ENCODE measurements around the gene LTBR.

Gene LTBR

DNA sequence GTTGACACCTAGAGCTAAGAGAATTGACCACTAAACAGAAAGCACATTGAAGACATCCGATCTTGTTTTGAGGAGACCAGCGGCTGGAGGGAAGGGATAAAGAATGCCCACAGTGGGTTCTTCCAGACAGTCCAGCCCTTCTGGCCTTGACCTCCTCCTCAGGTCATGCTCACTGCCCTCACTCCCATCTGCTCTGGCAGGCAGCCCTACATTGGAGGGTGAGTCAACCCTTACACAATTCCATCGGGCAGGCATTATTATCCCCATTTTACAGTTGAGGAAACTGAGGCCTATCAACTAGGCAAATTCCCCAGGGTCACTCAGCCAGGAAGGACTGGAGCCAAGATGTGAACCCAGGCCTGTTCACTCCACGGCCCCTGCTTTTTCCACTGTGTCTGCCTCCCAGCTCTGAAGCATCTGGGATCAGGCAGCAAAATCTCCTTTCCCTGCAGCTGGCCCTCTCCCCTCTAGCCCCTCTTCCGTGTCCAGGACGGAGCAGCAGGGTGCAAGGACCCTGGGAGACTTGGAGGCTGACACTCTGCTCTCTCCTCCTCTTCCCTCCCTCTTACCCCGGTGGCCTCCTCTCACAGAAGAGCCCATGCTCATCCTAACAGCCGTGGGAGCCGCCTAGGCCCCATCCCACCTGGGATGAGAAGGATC lies 13.9 kb upstream of the LTBR start:
- H3K27ac ChIP-seq (ENCODE audit: insufficient read depth, low read depth, low read length, poor library complexity, severe bottlenecking) = no peak overlapping the region
- no peaks in the 10 kb centered on the region for H3K36me3 ChIP-seq (ENCODE audit: control insufficient read depth, insufficient read depth, low read length)
- H3K4me3 ChIP-seq (ENCODE audit: insufficient read depth, low read depth, low read length) = no peak overlapping the region
- H3K9me3 ChIP-seq (ENCODE audit: control insufficient read depth, low read length) = no peaks in the 10 kb centered on the region
- H3K27me3 ChIP-seq (ENCODE audit: control insufficient read depth, insufficient read depth, low read length, poor library complexity, severe bottlenecking) = peaks cover 14% of the 10 kb centered on the region
- 81% methylated on average over 9 of the region's 9 CpGs for WGBS, 2 experiments
- H3K4me1 ChIP-seq (ENCODE audit: control insufficient read depth, insufficient read depth, low read length) = peaks cover 33% of the 10 kb centered on the region

DNA sequence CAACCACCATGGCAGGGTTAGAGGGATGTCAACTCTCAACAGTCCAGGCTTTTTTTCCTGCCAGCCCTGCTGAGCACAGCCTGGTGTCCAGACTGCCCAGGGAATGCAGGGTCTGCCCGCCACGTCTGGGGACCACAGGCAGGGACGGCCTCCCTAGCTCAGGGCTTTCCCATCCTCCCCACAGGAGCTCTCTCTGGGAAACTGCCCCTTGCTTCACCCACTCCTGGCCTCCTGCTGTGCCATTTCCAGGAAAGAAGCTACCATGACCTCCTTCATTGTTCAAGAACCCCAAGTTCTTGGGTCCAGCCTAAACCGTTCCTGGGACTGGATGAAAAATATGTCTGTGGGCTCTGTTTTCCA lies 13.4 kb upstream of the LTBR start:
- 68 to 79% methylated on average over 4 of the region's 4 CpGs for WGBS, 2 experiments
- Histone ChIP-seq H3K4me1 (ENCODE audit: control insufficient read depth, insufficient read depth, low read length) (peaks cover 38% of the 10 kb centered on the region), H3K9me3 (ENCODE audit: control insufficient read depth, low read length) (no peaks in the 10 kb centered on the region), H3K4me3 (ENCODE audit: insufficient read depth, low read depth, low read length) (no peak overlapping the region), H3K27ac (ENCODE audit: insufficient read depth, low read depth, low read length, poor library complexity, severe bottlenecking) (no peak overlapping the region), H3K36me3 (ENCODE audit: control insufficient read depth, insufficient read depth, low read length) (no peaks in the 10 kb centered on the region), H3K27me3 (ENCODE audit: control insufficient read depth, insufficient read depth, low read length, poor library complexity, severe bottlenecking) (peaks cover 20% of the 10 kb centered on the region)

DNA sequence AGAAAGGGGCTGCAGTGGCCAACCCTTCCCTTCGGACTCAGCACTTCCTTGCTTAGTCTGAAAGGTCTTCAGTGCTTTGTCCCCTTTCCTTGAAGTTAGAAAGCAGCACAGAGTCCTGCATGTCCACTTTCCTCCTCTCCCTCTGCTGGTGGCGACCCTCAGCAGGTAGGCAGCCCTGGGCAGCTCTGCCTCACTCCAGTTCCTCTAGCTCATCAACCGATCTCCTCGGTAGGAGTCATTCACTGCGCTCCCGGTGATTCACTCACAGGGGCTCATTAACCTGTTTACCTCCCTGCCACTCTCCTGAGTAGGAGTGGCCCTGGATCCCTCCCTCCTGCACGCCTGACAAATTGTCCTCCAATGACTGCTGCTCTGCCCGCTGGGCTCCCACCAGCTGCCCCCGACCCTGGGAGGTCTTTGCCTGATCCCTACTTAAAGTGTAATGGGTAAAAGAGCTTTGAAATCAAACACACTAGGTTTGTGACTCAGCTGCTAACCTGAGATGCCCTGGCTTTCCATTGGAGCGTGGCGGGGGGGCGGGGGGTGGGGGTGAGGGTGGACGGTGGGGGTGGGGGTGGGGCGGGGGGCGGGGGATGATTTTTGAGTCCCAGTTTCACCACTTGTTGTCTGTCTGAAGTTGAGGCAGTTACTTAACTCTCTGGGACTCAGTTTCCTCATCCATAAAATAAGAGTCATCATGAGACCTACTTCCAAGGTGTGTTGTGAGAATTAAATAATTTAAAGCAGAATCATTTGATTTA lies 12.8 kb upstream of the LTBR start:
- 5 to 6% methylated on average over 9 of the region's 15 CpGs for WGBS, 2 experiments

DNA sequence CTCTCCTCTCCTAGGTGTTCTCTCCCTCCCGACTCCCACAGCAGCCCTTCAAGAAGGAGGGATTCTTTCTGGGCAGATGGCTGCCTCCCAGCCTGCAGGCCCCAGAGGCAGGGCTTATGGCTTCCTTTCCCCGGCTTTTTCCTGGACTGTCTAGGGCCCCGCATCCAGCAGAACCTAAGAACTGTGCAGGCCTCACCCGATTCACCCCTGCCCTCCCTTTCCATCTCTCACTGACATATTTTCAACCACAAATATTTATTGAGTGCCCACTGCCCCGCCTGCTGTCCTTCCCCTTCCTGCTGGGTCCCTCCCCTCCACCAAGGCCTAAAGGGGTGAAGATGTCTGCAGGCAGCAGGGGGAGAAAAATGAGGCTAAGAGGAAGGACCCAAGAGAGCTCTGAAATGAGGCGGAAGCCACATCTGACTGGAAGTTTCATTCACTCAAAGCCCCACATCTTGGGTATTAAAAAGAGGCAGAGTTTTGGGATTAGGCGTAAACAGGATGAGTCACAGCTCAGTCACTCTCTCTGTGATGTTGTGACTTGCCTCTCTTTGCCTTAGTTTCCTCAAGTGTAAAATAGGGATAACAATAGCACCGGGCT lies 11.5 kb upstream of the LTBR start:
- WGBS, 2 experiments = 37 to 39% methylated on average over 7 to 8 of the region's 8 CpGs
- Histone ChIP-seq H3K27ac (ENCODE audit: insufficient read depth, low read depth, low read length, poor library complexity, severe bottlenecking) (no peak overlapping the region), H3K27me3 (ENCODE audit: control insufficient read depth, insufficient read depth, low read length, poor library complexity, severe bottlenecking) (peaks cover 29% of the 10 kb centered on the region), H3K36me3 (ENCODE audit: control insufficient read depth, insufficient read depth, low read length) (no peaks in the 10 kb centered on the region), H3K4me1 (ENCODE audit: control insufficient read depth, insufficient read depth, low read length) (peaks cover 55% of the 10 kb centered on the region), H3K9me3 (ENCODE audit: control insufficient read depth, low read length) (no peaks in the 10 kb centered on the region), H3K4me3 (ENCODE audit: insufficient read depth, low read depth, low read length) (no peak overlapping the region)

More for the DNA sequence above, 12.8 kb upstream of the LTBR start:
- no peaks in the 10 kb centered on the region for H3K36me3 ChIP-seq (ENCODE audit: control insufficient read depth, insufficient read depth, low read length)
- H3K27ac ChIP-seq (ENCODE audit: insufficient read depth, low read depth, low read length, poor library complexity, severe bottlenecking) = peak overlapping the region; percentile 40
- H3K4me1 ChIP-seq (ENCODE audit: control insufficient read depth, insufficient read depth, low read length) = peaks cover 45% of the 10 kb centered on the region
- H3K4me3 ChIP-seq (ENCODE audit: insufficient read depth, low read depth, low read length) = no peak overlapping the region
- H3K27me3 ChIP-seq (ENCODE audit: control insufficient read depth, insufficient read depth, low read length, poor library complexity, severe bottlenecking) = peaks cover 26% of the 10 kb centered on the region
- no peaks in the 10 kb centered on the region for H3K9me3 ChIP-seq (ENCODE audit: control insufficient read depth, low read length)

DNA sequence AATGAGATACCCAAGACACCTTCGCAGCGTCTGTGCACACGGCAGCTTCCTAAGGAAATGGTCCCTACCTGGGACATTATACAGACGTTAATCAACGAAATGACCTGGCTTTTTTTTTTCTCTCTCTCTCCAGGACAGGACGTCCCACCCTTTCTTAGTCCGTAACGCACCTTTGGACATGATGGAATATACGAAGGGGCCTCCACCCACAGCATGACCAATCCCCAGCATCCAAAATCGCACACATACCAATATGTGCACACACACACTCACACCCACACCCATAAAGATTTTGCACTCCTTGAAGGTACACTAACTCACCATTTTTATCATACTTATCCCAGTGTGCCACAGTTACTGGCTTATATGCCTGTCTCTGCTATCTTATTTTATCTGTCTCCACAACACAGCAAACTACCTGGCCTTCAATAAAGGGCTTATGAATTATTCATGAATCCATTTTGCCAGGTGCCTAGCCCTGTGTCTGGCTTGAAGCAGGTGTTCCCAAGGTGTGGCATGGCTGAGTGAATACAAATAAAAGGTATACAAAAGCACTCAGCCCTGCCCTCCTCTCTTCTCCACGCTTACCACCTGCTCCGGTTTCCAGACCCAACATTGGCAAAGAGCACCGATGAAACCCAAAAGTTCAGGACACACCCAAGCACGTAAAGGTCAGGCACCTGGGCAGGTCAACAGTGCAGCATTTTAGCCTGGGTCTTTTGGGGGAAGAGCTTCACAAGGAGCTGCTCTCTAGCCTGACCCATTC lies 10.8 kb upstream of the LTBR start:
- H3K4me1 ChIP-seq (ENCODE audit: control insufficient read depth, insufficient read depth, low read length) = peaks cover 55% of the 10 kb centered on the region

DNA sequence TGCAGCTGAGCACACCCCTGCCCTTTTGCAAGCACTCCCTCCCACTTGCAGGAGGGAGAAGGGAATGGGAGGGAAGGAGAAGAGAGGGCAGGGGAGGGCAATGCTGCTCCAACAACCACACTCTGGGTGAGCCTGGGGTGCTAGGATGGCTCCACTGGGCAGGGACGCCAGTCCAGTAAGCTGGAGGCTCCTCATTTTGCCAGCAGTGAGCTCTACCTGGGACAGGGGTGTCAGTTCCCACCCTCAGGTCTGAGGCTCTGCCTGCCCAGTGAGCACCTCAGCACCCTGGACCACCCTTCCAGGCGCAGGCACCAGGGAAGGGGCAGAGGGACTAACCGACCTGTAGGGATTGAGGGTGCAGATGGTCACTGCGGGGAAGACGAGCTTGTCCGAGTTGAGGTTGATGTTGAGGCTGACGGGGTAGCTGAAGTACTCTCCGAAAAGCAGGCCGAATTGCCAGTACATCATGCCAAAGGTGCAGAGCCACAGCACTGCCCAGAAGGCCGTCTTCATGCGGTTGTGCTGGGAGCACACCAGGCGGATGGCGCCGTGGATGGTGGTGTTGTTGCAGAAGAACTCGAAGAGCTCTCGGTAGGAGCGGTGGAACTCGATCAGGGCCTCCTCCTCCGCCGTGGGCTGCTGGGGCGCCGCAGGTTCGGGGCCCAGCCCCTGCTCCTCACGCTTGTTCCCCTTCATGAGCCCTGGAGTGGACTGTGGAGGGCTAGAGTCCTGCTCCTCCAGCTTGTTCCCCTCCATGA lies 9.8 kb upstream of the LTBR start:
- H3K9me3 ChIP-seq (ENCODE audit: control insufficient read depth, low read length) = no peaks in the 10 kb centered on the region
- H3K4me3 ChIP-seq (ENCODE audit: insufficient read depth, low read depth, low read length) = no peak overlapping the region
- WGBS, 2 experiments = 68 to 73% methylated on average over 24 of the region's 24 CpGs
- no peaks in the 10 kb centered on the region for H3K36me3 ChIP-seq (ENCODE audit: control insufficient read depth, insufficient read depth, low read length)
- H3K27ac ChIP-seq (ENCODE audit: insufficient read depth, low read depth, low read length, poor library complexity, severe bottlenecking) = no peak overlapping the region
- H3K27me3 ChIP-seq (ENCODE audit: control insufficient read depth, insufficient read depth, low read length, poor library complexity, severe bottlenecking) = peaks cover 29% of the 10 kb centered on the region
- H3K4me1 ChIP-seq (ENCODE audit: control insufficient read depth, insufficient read depth, low read length) = peaks cover 55% of the 10 kb centered on the region

More for the DNA sequence above, 10.8 kb upstream of the LTBR start:
- Histone ChIP-seq H3K4me3 (ENCODE audit: insufficient read depth, low read depth, low read length) (no peak overlapping the region), H3K36me3 (ENCODE audit: control insufficient read depth, insufficient read depth, low read length) (no peaks in the 10 kb centered on the region), H3K27me3 (ENCODE audit: control insufficient read depth, insufficient read depth, low read length, poor library complexity, severe bottlenecking) (peaks cover 29% of the 10 kb centered on the region), H3K27ac (ENCODE audit: insufficient read depth, low read depth, low read length, poor library complexity, severe bottlenecking) (no peak overlapping the region), H3K9me3 (ENCODE audit: control insufficient read depth, low read length) (no peaks in the 10 kb centered on the region)
- WGBS, 2 experiments = 41 to 49% methylated on average over 14 of the region's 14 CpGs

DNA sequence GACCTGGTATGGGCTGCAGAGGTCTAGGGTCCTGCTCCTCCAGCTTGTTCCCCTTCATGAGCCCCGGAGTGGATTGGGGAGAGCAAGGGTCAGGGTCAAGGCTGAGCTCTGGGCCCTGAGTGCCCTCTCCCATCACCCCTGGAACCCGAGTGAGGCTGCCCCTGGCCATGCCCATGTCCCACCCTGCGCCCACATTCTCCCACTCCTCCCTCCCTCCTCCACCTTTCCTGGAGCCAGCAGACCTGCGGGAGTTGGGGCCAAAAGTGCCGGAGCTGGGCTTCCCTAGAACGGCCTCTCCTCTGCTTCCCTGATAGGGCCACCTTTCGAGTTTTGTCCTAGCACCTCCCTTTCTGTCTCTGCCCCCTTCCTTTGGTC lies 9.2 kb upstream of the LTBR start:
- H3K9me3 ChIP-seq (ENCODE audit: control insufficient read depth, low read length) = no peaks in the 10 kb centered on the region
- H3K27me3 ChIP-seq (ENCODE audit: control insufficient read depth, insufficient read depth, low read length, poor library complexity, severe bottlenecking) = peaks cover 29% of the 10 kb centered on the region
- WGBS, 2 experiments = 52 to 59% methylated on average over 7 of the region's 7 CpGs
- no peak overlapping the region for H3K27ac ChIP-seq (ENCODE audit: insufficient read depth, low read depth, low read length, poor library complexity, severe bottlenecking)
- no peaks in the 10 kb centered on the region for H3K36me3 ChIP-seq (ENCODE audit: control insufficient read depth, insufficient read depth, low read length)
- no peak overlapping the region for H3K4me3 ChIP-seq (ENCODE audit: insufficient read depth, low read depth, low read length)
- H3K4me1 ChIP-seq (ENCODE audit: control insufficient read depth, insufficient read depth, low read length) = peaks cover 55% of the 10 kb centered on the region

DNA sequence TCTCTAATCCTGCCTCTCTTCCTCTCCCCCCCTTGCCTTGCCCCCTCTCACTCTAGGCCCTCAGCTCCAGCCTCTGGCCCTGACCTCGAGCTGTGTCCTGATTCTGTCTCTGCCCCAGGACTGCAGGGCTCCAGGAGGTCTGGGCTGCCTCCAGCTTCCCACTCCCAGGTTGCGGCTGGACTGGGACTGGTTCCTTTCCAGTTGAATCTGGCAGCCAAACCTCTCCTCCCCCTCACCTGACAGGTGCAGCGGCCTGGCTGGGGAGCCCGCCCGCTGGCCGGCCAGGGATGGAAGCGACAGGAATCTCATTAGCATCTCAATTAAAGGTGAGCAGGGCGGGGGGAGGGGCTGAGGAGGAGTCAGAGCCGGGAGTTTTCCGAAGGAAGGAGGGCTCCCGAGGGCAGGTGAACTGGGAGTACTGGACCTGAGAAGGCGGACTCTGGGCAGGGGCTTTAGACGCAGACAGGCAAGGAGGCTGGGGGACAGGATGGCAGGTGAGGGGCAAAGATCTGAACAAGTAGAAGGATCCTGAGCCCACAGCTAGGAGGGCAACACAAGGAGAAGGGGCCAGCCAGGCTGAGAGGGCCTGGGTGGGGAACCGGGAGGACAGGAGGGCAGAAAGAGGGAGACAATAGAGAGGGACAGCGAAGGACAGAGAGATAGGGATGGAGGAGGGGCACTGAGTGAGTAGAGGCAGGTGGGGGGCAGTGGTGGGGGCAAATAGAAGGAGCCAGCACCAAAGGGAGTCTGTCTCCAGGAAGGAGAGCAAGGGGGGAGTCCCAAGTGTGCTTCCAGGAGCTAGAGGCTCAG lies 8.5 kb upstream of the LTBR start, which contains the start of gene SCNN1A:
SCNN1A (minus strand) TSS at position 295 of the 810 bp plus-strand sequence. CDS start 780 bp downstream, outside the sequence.
- H3K4me3 ChIP-seq (ENCODE audit: insufficient read depth, low read depth, low read length) = no peak within 1 kb of the TSS
- H3K9me3 ChIP-seq (ENCODE audit: control insufficient read depth, low read length) = no peaks in the 10 kb centered on the region
- no peaks in the 10 kb centered on the region for H3K36me3 ChIP-seq (ENCODE audit: control insufficient read depth, insufficient read depth, low read length)
- H3K27me3 ChIP-seq (ENCODE audit: control insufficient read depth, insufficient read depth, low read length, poor library complexity, severe bottlenecking) = peaks cover 29% of the 10 kb centered on the region
- no peak within 1 kb of the TSS for H3K27ac ChIP-seq (ENCODE audit: insufficient read depth, low read depth, low read length, poor library complexity, severe bottlenecking)
- H3K4me1 ChIP-seq (ENCODE audit: control insufficient read depth, insufficient read depth, low read length) = peaks cover 52% of the 10 kb centered on the region
- 12% methylated on average over 15 of the region's 15 CpGs for WGBS, 2 experiments
